Astrocyte of the spinal cord (primary cell): Measurements from ENCODE around the gene EGFR.

Source experiments
- DNase-seq: peaks from one replicate; pipeline ENCODE4 v3.0.0; 2011; ENCODE audit warnings: low read depth, low spot score
- H3K4me3 ChIP-seq: 2 replicates; pipeline ENCODE4 v1.5.1; 2011; ENCODE audit warnings: low read depth, mild to moderate bottlenecking, low read length, moderate library complexity
- in situ Hi-C: cut with HindIII; loops from 2 replicates; pipeline ENCODE4 v1.10.0; 2017; ENCODE audit warnings: low sequenced_read_pairs
- TF ChIP-seq, protein P1 (sequence below): IDR thresholded peaks from 2 replicates; pipeline ENCODE4 v1.5.1; 2012; ENCODE audit warnings: low read depth, mild to moderate bottlenecking, low read length, inconsistent platforms

EGFR gene

DNA sequence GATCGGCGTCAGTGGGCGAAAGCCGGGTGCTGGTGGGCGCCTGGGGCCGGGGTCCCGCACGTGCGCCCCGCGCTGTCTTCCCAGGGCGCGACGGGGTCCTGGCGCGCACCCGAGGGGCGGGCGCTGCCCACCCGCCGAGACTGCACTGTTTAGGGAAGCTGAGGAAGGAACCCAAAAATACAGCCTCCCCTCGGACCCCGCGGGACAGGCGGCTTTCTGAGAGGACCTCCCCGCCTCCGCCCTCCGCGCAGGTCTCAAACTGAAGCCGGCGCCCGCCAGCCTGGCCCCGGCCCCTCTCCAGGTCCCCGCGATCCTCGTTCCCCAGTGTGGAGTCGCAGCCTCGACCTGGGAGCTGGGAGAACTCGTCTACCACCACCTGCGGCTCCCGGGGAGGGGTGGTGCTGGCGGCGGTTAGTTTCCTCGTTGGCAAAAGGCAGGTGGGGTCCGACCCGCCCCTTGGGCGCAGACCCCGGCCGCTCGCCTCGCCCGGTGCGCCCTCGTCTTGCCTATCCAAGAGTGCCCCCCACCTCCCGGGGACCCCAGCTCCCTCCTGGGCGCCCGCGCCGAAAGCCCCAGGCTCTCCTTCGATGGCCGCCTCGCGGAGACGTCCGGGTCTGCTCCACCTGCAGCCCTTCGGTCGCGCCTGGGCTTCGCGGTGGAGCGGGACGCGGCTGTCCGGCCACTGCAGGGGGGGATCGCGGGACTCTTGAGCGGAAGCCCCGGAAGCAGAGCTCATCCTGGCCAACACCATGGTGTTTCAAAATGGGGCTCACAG, 1.1 kb downstream of the EGFR start:
- no peak for DNase-seq
- H3K4me3 ChIP-seq = peak overlapping the region; percentile 77
- TF ChIP-seq, protein P1, sequence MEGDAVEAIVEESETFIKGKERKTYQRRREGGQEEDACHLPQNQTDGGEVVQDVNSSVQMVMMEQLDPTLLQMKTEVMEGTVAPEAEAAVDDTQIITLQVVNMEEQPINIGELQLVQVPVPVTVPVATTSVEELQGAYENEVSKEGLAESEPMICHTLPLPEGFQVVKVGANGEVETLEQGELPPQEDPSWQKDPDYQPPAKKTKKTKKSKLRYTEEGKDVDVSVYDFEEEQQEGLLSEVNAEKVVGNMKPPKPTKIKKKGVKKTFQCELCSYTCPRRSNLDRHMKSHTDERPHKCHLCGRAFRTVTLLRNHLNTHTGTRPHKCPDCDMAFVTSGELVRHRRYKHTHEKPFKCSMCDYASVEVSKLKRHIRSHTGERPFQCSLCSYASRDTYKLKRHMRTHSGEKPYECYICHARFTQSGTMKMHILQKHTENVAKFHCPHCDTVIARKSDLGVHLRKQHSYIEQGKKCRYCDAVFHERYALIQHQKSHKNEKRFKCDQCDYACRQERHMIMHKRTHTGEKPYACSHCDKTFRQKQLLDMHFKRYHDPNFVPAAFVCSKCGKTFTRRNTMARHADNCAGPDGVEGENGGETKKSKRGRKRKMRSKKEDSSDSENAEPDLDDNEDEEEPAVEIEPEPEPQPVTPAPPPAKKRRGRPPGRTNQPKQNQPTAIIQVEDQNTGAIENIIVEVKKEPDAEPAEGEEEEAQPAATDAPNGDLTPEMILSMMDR = no peak
- in situ Hi-C loops = no loop called here

DNA sequence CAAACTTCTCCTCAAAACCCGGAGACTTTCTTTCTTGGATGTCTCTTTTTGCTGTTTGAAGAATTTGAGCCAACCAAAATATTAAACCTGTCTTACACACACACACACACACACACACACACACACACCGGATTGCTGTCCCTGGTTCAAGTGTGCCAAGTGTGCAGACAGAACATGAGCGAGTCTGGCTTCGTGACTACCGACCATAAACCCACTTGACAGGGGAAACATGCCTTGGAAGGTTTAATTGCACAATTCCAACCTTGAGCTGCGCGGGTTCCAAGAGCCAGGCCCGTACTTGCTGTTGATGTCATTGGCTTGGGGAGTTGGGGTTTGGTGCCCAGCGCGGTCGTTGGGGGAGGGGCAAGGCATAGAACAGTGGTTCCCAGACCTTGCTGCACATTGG, 1.7 kb downstream of the EGFR start:
- in situ Hi-C loops = no loop called here
- peak; percentile 50 for DNase-seq
- TF ChIP-seq, protein P1 = no peak
- peak overlapping the region; percentile 77 for H3K4me3 ChIP-seq

DNA sequence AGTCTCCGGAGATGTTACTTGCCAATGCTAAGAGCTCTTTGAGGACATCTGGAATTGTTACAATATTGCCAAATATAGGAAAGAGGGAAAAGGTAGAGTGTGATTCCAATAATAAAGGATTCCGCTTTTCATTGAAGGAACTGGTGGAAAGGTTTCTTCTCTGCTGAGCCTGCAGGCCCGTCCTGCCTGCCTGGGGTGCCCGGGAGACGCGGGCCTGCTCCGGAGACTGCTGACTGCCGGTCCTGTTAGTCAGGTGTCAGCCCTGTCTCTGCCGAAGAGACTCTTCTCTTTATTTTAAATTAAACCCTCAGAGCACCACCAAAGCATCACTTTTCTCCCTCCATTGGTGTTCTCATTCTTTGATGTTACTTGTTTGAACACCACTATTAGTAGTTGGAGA, 2.2 kb downstream of the EGFR start:
- DNase-seq = no peak
- peak overlapping the region; percentile 77 for H3K4me3 ChIP-seq
- in situ Hi-C loops = no loop called here
- TF ChIP-seq, protein P1 = no peak

DNA sequence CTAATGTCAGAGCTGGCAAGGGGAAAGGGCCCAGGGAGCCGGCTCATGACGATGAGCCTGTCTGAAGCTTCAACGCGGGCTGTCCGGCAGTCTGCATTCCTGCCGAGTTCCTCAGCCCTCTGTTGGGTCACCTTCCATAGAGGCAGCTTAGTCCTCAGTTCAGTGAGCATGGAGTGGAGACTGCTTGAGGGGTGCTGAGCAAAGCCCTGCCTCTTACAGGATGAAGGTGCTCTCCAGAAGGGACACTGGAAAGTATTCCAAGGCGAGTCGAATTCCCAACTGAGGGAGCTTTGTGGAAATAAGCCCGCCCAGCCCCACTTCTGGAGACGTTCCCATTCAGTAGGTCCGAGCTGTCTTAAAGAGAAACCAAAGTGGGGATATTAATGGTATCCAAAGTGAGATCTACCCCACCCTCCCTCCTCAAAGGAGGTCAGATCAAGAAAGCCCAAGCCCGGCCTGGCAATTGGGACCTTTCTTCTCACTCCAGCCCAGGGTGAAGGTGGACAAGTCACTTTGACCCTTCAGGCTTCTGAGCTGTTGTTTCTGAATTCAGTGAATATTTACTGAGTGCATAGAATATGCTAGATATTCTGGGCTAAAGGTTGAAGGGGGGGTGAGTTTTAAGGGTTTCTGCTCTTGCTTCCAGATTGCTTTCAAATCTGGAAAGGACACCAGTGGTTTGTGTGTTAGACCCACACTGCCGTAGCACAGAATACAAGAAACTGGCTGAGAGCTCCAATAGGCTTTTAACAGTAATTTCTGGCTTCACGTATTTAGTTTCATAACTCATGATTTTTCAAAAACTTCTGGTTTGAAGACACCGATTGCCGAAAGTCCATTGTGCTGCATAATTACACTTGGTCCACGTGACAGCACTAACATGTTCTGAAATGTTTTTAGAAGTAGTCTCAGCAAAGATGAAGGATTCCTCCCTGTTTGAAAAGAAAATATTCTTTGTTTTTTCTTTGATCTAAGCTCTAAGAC, 3.5 kb downstream of the EGFR start:
- TF ChIP-seq, protein P1 = no peak
- DNase-seq = peak; percentile 52
- in situ Hi-C loops = no loop called here
- peak overlapping the region; percentile 77 for H3K4me3 ChIP-seq

DNA sequence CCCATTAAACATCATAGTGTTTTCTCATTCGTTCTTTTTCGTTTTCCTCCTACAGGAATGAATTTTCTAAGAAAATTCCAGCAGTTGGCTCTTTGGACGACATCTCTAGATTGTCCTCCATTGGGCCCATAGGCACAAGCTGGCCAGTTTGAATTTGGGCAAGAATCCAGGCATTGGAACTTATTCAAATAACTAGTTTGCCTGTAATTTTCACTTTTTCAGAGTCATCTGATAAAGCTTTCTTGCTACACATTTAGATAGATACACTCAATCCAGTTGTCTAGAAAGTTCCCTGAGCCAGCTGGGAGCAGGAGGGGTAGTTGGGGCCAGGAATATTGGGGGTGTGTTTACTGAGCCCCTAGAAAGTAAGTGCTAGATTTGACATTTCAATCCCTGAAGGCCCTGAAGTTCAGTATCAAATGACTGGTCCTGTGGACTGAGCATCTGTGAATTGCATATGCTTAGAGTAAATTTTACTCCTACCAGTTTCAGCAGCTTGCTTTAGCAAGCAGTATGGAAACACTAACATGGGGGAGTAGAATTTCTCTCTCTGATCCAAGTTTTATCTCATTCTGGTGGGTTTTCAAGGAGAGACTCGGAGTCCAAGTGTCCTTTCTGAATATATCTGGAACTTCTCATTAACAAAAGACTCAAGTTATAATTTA, 5.2 kb downstream of the EGFR start:
- in situ Hi-C loops = no loop called here
- no peak overlapping the region for H3K4me3 ChIP-seq
- TF ChIP-seq, protein P1 = no peak
- no peak for DNase-seq

DNA sequence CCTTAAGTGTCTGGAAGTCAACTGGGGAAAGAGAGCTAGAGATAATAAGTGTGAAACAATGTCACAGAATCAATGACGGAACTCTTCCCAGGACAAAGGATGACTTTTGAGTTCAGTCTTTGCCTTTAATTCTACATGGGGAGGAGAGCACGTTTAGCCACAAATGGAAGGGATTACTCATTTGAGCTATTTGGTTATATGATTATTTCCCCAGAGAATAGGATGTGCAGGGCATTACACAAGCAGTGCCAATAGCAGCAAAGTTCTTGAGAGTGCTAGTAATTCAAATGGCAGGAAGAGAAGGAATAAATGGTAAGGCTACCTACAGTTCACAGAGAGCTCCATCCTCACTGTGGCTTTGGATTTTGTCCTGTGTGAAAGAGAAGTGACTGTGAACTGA, 6.0 kb downstream of the EGFR start:
- peak; percentile 46 for DNase-seq
- TF ChIP-seq, protein P1 = no peak
- H3K4me3 ChIP-seq = no peak overlapping the region
- in situ Hi-C loops = no loop called here
